ENCODE data around the gene LRRC14B. TPM values are rescaled to one million over a fixed set of nuclear protein-coding genes. Genes with fewer than 3 reads are reported as not detected.
"Not testable (repeated sequence)": the region's sequence is repeated elsewhere in the genome, so short reads cannot be mapped to it uniquely, and the experiment has no call there.

LRRC14B gene
- total RNA-seq, 4 donors from 2014 or later: not detected

DNA sequence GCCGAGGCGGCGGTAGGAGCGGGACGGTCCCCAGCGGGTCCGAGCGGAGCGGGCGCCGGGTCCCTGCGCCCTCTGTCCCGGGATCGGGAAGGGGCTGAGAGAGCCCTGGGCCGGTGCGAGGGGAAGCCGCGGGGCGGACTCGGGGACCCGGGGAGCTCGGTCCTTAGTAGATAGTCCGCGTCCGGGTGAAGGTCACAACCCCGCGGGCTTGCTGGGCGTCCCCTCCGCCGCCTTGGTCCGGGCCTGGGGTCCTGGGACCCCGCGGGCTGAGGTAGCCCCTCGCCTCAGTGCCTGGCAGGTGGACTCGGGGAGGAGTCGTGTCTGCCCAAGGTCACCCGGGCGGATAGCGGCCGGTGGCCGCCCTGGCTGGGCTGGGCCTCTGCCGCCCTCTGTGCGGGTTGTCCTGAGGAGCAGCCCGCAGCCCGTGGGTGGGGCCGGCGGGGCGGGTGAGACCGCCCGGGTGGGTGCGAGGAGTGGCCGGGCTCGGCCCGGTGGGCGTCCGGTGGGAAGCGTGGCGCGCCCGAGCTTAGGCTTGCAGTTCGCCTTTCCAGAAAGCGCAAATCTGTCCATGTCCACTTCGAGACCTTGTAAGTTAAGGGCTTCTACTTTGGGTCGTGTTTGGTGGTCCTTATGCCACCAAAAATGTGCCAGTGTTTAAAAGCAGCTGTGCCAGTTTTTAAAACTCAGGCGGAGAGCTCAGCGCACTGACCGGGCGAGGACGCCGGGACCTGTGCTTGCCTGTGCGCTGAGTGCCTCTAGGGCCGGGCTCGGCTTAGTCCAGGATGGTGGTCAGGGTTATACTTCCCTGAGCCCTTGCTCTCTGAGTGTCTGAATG lies 27.4 kb downstream of the LRRC14B start:
- peak overlapping the region; percentile 63 to 100 (median 86) for H3K4me3 ChIP-seq
- H3K27me3 ChIP-seq: no peaks in the 10 kb centered on the region
- 0% methylated on average over 8 to 9 of the region's 73 CpGs for WGBS, 2 donors
- H3K36me3 ChIP-seq: peaks cover 0 to 15% (median 0%) of the 10 kb centered on the region in 3 donors
- peaks cover 5 to 69% (median 27%) of the 10 kb centered on the region in 3 donors for H3K4me1 ChIP-seq
- intact Hi-C loops (cut with DNase I): no loop called here
- TF ChIP-seq, protein P1, sequence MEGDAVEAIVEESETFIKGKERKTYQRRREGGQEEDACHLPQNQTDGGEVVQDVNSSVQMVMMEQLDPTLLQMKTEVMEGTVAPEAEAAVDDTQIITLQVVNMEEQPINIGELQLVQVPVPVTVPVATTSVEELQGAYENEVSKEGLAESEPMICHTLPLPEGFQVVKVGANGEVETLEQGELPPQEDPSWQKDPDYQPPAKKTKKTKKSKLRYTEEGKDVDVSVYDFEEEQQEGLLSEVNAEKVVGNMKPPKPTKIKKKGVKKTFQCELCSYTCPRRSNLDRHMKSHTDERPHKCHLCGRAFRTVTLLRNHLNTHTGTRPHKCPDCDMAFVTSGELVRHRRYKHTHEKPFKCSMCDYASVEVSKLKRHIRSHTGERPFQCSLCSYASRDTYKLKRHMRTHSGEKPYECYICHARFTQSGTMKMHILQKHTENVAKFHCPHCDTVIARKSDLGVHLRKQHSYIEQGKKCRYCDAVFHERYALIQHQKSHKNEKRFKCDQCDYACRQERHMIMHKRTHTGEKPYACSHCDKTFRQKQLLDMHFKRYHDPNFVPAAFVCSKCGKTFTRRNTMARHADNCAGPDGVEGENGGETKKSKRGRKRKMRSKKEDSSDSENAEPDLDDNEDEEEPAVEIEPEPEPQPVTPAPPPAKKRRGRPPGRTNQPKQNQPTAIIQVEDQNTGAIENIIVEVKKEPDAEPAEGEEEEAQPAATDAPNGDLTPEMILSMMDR (IDR thresholded peaks at IDR 0.05): no peak
- no peak for TF ChIP-seq POLR2A (IDR thresholded peaks at IDR 0.05)
- H3K9me3 ChIP-seq: no peaks in the 10 kb centered on the region
- DNase-seq: no peak
- peak overlapping the region; percentile 83 to 93 (median 89) for H3K27ac ChIP-seq

DNA sequence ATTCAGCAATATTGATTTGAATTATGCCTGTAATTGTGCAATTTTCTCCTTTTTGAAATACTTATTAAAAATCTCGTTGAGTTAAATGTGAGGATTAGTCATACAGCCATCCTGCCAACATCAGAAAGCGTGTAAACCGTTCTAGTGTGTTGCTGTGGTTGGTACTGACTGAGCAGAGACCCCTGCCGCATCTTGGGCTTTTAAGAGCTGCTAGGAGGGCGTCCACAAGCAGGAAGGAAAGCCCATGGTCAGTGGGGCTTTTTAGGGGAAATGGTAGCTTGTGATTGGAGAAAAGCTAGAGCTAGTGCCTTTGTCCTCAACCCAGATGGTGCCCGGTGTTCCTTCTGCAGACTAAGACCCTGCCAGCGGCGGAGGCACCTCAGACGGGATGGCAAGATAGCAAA lies 28.2 kb downstream of the LRRC14B start:
- intact Hi-C loops (cut with DNase I): no loop called here
- Histone ChIP-seq H3K36me3 (peaks cover 0 to 15% (median 2%) of the 10 kb centered on the region in 3 donors), H3K27ac (peak overlapping the region; percentile 83 to 93 (median 89)), H3K27me3 (no peaks in the 10 kb centered on the region), H3K4me1 (peaks cover 5 to 69% (median 27%) of the 10 kb centered on the region in 3 donors), H3K4me3 (peak overlapping the region; percentile 63 to 100 (median 86)), H3K9me3 (no peaks in the 10 kb centered on the region)
- WGBS, 2 donors: 13 to 18% methylated on average over 8 to 9 of the region's 9 CpGs
- TF ChIP-seq, protein P1 (IDR thresholded peaks at IDR 0.05): no peak
- TF ChIP-seq POLR2A (IDR thresholded peaks at IDR 0.05): no peak
- no peak for DNase-seq

DNA sequence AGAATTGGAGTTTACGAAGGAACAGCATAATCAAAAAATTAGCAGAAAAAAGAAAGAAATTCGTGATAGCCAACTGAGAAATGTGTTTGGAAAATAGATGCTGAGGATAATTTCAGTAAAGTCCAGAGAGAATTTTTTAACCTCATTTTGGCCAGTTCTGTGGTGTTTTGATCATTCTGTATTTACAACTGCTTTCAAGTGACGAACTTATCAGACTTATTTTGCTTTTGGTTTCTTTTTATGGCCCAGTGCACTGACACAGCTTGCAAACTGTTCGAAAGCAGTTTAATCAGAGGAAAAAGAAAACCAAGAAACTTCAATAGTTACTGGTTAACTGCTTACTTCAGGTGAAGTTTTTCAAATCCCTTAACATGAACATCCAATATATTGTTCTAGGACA lies 28.7 kb downstream of the LRRC14B start:
- 27 to 40% methylated on average over 4 of the region's 4 CpGs for WGBS, 2 donors
- H3K4me3 ChIP-seq: peak overlapping the region; percentile 63 to 100 (median 86)
- peaks cover 5 to 64% (median 23%) of the 10 kb centered on the region in 3 donors for H3K4me1 ChIP-seq
- no peaks in the 10 kb centered on the region for H3K9me3 ChIP-seq
- intact Hi-C loops (cut with DNase I): no loop called here
- no peak for DNase-seq
- no peaks in the 10 kb centered on the region for H3K27me3 ChIP-seq
- peak overlapping the region; percentile 13 to 93 (median 85) for H3K27ac ChIP-seq
- peaks cover 3 to 20% (median 6%) of the 10 kb centered on the region in 3 donors for H3K36me3 ChIP-seq
- TF ChIP-seq, protein P1 (IDR thresholded peaks at IDR 0.05): no peak
- TF ChIP-seq POLR2A (IDR thresholded peaks at IDR 0.05): no peak

DNA sequence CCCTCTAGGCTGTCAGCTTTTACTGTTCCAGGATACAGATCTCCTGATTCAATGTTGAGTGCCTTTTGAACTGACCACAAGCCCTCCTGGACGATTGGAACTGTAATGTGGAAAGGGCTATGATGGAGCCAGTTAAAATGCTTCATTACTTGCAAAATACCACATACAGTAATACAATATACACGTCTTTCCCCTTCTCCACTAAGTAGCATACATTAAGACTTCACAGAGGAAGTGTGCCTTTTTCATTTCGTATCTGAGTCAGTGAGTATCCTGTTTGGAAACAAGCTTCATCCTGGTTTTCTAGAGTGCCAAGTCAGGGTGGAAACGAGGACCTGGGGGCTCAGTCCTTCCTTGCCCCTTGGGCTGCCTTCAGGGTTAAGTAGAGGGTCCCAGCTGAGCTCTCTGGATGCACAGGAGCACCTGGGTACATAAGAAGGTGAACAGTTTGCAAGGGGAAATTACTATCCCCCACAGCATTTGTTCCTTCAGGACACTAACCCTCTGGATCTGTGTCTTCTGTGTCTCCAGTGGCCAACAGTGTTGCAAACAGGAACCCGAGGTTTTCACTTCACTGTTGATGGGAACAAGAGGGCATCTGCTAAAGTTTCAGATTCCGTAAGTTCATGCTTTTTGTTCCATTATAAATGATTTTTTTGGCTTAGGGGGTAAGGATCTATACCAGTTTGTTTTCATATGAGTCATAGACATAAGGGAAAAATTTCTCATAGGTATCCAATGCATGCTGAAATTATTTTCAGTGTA lies 31.8 kb downstream of the LRRC14B start:
- DNase-seq; H3K27me3 ChIP-seq; H3K9me3 ChIP-seq; H3K27ac ChIP-seq; H3K4me3 ChIP-seq; intact Hi-C loops (cut with DNase I): not testable (repeated sequence)
- peaks cover 5 to 44% (median 22%) of the 10 kb centered on the region in 3 donors for H3K4me1 ChIP-seq
- H3K36me3 ChIP-seq: peaks cover 18 to 52% (median 21%) of the 10 kb centered on the region in 3 donors
- 42 to 49% methylated on average over 6 of the region's 6 CpGs for WGBS, 2 donors

DNA sequence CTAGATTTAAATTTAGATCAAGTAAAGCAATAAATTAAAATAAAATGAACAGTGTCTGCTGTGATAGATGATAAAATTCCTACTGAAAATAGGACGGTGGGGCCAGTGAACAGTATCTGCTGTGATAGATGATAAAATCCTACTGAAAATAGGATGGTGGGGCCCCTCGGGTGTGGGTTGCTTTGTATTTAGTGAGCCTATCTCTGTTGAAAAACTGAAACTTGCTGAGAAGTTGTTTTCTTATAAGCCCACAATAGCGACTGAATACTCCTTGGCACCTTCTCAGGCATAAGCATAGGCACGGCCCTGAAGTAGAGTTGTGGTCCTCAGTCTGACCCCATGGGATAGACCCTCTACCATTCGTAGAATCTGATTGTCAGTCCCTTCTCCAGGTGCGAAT lies 32.5 kb downstream of the LRRC14B start:
- WGBS, 2 donors: 75 to 81% methylated on average over 6 of the region's 6 CpGs
- no peak overlapping the region for H3K4me3 ChIP-seq
- peaks cover 18 to 58% (median 21%) of the 10 kb centered on the region in 3 donors for H3K36me3 ChIP-seq
- no peaks in the 10 kb centered on the region for H3K27me3 ChIP-seq
- no peak for DNase-seq
- H3K9me3 ChIP-seq: no peaks in the 10 kb centered on the region
- intact Hi-C loops (cut with DNase I): no loop called here
- H3K27ac ChIP-seq: no peak overlapping the region
- TF ChIP-seq POLR2A (IDR thresholded peaks at IDR 0.05): no peak
- TF ChIP-seq, protein P1 (IDR thresholded peaks at IDR 0.05): no peak
- peaks cover 5 to 44% (median 22%) of the 10 kb centered on the region in 3 donors for H3K4me1 ChIP-seq

Data from esophagus squamous epithelium (tissue), 5 donors.